Pancreas (tissue), 10 donors: ENCODE data around the gene SKIC3. TPM values are rescaled to one million over a fixed set of nuclear protein-coding genes. Genes with fewer than 3 reads are reported as not detected.

Experiments
- ATAC-seq, 4 donors: fragments of 200-7000 bp; cut with Tn5 transposase; one replicate each; pipeline versions ENCODE4 v1.8.0 to v1.9.1; 2020; ENCODE audit warnings: mild to moderate bottlenecking in 4 of 4, moderate library complexity in 4 of 4
- DNase-seq, 6 donors: peaks; one replicate each; pipeline ENCODE4 v3.0.0-alpha.2; 2020
- FAIRE-seq: peaks from 2 replicates; lab custom pipeline; 2012; peaks lifted over from hg19 to GRCh38; lab: Jason Lieb, UNC
- H3K27ac ChIP-seq, 4 donors: fragments of 200-600 bp; sonication (generic); 1 replicate in 3 of 4; 2 replicates in 1 of 4; pipeline versions ENCODE4 v1.5.0 to v1.8.0; 2020
- H3K27me3 ChIP-seq, 4 donors: fragments of 200-600 bp; one replicate each; pipeline ENCODE4 v1.8.0; 2021
- H3K36me3 ChIP-seq, 3 donors: fragments of 200-600 bp; sonication (generic) in 1 of 3; one replicate each; pipeline versions ENCODE4 v1.5.0 to v1.8.0; 2020 to 2021
- H3K4me1 ChIP-seq, 3 donors: fragments of 200-600 bp; one replicate each; pipeline ENCODE4 v1.8.0; 2021
- H3K4me3 ChIP-seq, 4 donors: fragments of 200-600 bp; sonication (generic) in 2 of 4; one replicate each; pipeline versions ENCODE4 v1.5.0 to v1.8.0; 2020 to 2021
- H3K9me3 ChIP-seq, 4 donors: fragments of 200-600 bp; one replicate each; pipeline ENCODE4 v1.8.0; 2021
- WGBS, 2 donors: extraction: QIAGEN DNeasy Blood & Tissue Kit; methylation state at CpG; one replicate each; pipeline ENCODE4 v1.1.7; 2013; 5-methylcytosine and 5-hydroxymethylcytosine counted together
- intact Hi-C, 3 donors: fragments of 100-400 bp; cut with DNase I; formaldehyde crosslinking; loops; one replicate each; pipeline versions ENCODE4 v1.11.1 to v1.14.2; 2022
- polyA plus RNA-seq, 2 donors: library from polyadenylated mRNA; stranded (reverse); fragments of 200-250 nt; gene quantifications; one replicate each; pipeline ENCODE4 v1.2.3, GENCODE V29; 2013
- total RNA-seq, 6 donors: library from RNA; stranded (reverse); fragmentation: NEBNext Ultra II Directional in 4 of 6; extraction: Animal tissue kit (Norgen Biotek cat#: 25700) in 4 of 6; gene quantifications; one replicate each; pipeline versions ENCODE4 v1.2.1 to v1.2.4, GENCODE V29; 2021 to 2023
- TF ChIP-seq, protein P1 (sequence below), 4 donors: fragments of 200-600 bp; sonication (generic) in 3 of 4; IDR thresholded peaks; one replicate each; pipeline versions ENCODE4 v1.5.0 to v1.8.0; 2021; ENCODE audit warnings: antibody characterized with exemption in 4 of 4
- donor health status: healthy with polysubstance abuse.
- donor health status: DM: no; HTN: no; CAD: no; lungs with moderate emphysema.
- donor health status: DM: no; HTN: no; CAD: no.
- donor health status: control.
- donor health status: control.
- donor health status: Bipolar disorder and iron deficiency.
- donor health status: DM: yes; HTN: yes; CAD: no.
- donor health status: DM: no; HTN: no; CAD: no.
- donor health status: DM: no; HTN: no; CAD: no.
- donor health status: DM: yes; HTN: yes; CAD: no.

Gene SKIC3
- total and polyA plus RNA-seq, 8 donors = 9.7 to 47.4 (median 40.8) TPM

DNA sequence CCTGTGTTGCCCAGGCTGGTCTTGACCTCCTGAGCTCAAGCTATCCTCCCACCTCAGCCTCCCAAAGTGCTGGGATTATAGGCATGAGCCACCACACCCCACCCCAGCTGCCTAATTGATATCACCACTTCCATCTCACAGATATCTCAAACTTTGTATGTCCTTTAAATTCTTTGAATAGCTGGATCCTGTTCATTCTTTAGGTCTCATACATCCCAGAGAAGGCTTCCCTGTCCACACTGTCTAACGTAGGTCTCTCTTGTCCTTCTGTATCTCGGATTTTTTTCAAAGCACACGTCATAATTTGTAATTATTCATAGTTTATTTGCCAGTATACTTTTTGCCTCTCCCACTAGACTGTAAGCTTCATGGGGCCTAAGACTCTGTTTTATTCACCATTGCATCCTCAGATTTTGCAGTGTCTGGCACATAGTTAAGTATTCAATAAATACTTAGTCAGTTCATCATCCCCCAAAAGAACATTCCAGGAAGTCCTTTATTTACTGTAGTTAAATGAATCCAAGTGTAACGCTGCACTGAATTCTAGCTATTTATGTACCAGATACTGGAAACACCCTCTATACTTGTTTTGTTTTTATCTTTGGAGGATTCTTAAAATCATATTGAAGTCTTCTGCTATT, 10.6 kb upstream of the SKIC3 start:
- H3K36me3 ChIP-seq = peaks cover 0 to 6% (median 0%) of the 10 kb centered on the region in 3 donors
- no peak for FAIRE-seq

DNA sequence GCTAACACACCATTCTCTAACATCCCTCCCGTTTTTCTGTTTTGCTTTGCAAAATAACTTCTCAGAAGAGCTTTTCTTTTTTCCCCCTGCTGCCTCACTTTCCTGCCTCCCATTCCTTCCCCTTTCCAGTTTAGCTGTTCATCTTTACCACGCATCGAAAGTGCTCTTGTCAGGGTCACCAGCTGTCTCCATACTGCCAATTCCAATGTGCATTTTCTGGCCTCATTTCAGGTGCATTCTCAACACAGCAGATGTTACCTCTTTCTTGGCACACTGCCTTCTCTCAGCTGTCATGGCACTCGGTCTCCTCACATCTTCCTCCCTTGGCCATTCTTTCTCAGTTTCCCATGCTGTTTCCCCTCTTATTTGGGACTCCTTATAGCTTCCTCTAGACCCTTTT, 9.7 kb upstream of the SKIC3 start:
- TF ChIP-seq, protein P1, sequence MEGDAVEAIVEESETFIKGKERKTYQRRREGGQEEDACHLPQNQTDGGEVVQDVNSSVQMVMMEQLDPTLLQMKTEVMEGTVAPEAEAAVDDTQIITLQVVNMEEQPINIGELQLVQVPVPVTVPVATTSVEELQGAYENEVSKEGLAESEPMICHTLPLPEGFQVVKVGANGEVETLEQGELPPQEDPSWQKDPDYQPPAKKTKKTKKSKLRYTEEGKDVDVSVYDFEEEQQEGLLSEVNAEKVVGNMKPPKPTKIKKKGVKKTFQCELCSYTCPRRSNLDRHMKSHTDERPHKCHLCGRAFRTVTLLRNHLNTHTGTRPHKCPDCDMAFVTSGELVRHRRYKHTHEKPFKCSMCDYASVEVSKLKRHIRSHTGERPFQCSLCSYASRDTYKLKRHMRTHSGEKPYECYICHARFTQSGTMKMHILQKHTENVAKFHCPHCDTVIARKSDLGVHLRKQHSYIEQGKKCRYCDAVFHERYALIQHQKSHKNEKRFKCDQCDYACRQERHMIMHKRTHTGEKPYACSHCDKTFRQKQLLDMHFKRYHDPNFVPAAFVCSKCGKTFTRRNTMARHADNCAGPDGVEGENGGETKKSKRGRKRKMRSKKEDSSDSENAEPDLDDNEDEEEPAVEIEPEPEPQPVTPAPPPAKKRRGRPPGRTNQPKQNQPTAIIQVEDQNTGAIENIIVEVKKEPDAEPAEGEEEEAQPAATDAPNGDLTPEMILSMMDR (IDR thresholded peaks at IDR 0.05) = no peak
- FAIRE-seq = no peak

More for the DNA sequence above, 10.6 kb upstream of the SKIC3 start:
- H3K9me3 ChIP-seq = no peaks in the 10 kb centered on the region
- no peaks in the 10 kb centered on the region for H3K4me1 ChIP-seq
- intact Hi-C loops = loop anchor here in 1 of 3 donors (10.0 kb wide), 1 partner anchor 49 kb away; no protein-coding TSS in a partner anchor
- no peak for ATAC-seq
- 84 to 93% methylated on average over 4 of the region's 4 CpGs for WGBS, 2 donors
- H3K4me3 ChIP-seq = no peak overlapping the region
- TF ChIP-seq, protein P1 (IDR thresholded peaks at IDR 0.05) = no peak
- H3K27me3 ChIP-seq = no peaks in the 10 kb centered on the region
- no peak for DNase-seq
- no peak overlapping the region for H3K27ac ChIP-seq

DNA sequence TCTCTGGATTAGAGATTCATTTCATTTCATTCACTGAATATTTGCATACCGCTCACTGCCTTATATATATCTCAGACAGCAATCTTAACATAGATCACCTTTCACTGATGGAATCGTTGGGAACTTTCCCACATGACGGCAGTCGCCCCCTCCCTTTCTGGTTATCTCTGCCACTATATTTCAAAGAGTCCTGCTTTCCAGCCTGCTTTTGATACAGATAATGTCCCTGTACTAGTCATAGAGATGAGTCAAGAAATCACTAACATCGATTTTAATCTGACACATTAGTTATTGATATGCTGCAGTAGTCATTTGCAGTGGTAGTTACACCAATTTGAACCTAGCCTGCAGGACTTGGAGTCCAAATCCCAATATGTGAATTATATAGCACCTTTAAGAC, 8.6 kb upstream of the SKIC3 start:
- Histone ChIP-seq H3K36me3 (peaks cover 0 to 5% (median 0%) of the 10 kb centered on the region in 3 donors), H3K4me3 (no peak overlapping the region), H3K4me1 (no peaks in the 10 kb centered on the region), H3K27me3 (no peaks in the 10 kb centered on the region), H3K9me3 (no peaks in the 10 kb centered on the region), H3K27ac (no peak overlapping the region)
- ATAC-seq = no peak
- intact Hi-C loops = loop anchor here in 1 of 3 donors (10.0 kb wide), 1 partner anchor 51 kb away; no protein-coding TSS in a partner anchor
- WGBS, 2 donors = 66 to 69% methylated on average over 5 of the region's 5 CpGs
- TF ChIP-seq, protein P1 (IDR thresholded peaks at IDR 0.05) = no peak
- no peak for DNase-seq
- no peak for FAIRE-seq

More for the DNA sequence above, 9.7 kb upstream of the SKIC3 start:
- Histone ChIP-seq H3K9me3 (no peaks in the 10 kb centered on the region), H3K36me3 (peaks cover 0 to 6% (median 0%) of the 10 kb centered on the region in 3 donors), H3K27me3 (no peaks in the 10 kb centered on the region), H3K27ac (no peak overlapping the region), H3K4me1 (no peaks in the 10 kb centered on the region), H3K4me3 (no peak overlapping the region)
- intact Hi-C loops = loop anchor here in 1 of 3 donors (10.0 kb wide), 1 partner anchor 50 kb away; no protein-coding TSS in a partner anchor
- WGBS, 2 donors = 50 to 60% methylated on average over 4 of the region's 4 CpGs
- DNase-seq (no peak), ATAC-seq (no peak)

DNA sequence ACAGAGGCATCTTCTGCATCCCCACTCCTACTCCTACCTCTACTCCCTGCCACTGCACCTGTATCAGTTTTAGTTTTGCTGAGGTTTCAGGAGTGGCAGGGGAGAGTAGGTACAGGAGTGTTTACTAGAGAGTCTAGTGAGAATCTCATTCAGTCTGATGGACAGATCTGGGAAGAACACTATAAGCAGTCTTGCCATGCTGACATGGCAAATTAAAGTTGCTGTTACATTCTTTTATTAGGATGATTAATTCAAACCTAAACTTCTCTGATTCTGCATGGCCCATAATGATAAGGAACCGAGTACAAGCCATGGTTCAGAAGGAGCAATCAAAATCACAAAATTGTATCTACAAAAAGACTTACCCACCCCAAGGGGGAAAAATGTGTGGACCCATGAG, 7.5 kb upstream of the SKIC3 start:
- 73 to 82% methylated on average over 1 of the region's 1 CpG for WGBS, 2 donors
- H3K27ac ChIP-seq = no peak overlapping the region
- no peaks in the 10 kb centered on the region for H3K27me3 ChIP-seq
- ATAC-seq (no peak), FAIRE-seq (no peak), DNase-seq (no peak)
- H3K4me3 ChIP-seq = no peak overlapping the region
- no peaks in the 10 kb centered on the region for H3K36me3 ChIP-seq
- TF ChIP-seq, protein P1 (IDR thresholded peaks at IDR 0.05) = no peak
- no peaks in the 10 kb centered on the region for H3K9me3 ChIP-seq
- intact Hi-C loops = loop anchor here in 1 of 3 donors (10.0 kb wide), 1 partner anchor 53 kb away; no protein-coding TSS in a partner anchor
- H3K4me1 ChIP-seq = no peaks in the 10 kb centered on the region

DNA sequence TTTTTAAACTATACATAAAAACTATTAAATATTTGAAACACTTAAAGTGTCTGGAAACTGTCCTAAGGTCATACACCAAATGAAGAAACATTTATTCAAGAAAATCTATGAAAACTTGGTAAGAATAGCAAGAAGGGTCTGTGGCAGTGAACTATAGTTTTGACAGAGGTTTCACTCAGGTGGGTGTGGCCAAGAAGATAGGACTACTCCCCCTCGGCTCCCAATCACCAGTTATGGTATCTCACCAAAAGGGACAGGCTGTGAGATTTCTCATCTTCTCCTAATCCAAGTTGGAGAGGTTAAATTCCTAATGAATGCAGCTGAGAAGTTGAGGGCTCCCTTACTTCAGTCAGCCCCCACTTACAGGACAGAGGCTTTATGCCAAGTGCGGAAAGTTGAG, 3.1 kb upstream of the SKIC3 start:
- 54 to 80% methylated on average over 2 of the region's 2 CpGs for WGBS, 2 donors
- ATAC-seq = no peak
- TF ChIP-seq, protein P1 (IDR thresholded peaks at IDR 0.05) = no peak

More for the DNA sequence above, 3.1 kb upstream of the SKIC3 start:
- Histone ChIP-seq H3K27me3 (no peaks in the 10 kb centered on the region), H3K27ac (no peak overlapping the region), H3K9me3 (no peaks in the 10 kb centered on the region), H3K4me3 (no peak overlapping the region), H3K36me3 (no peaks in the 10 kb centered on the region), H3K4me1 (peaks cover 0 to 13% (median 6%) of the 10 kb centered on the region in 3 donors)
- FAIRE-seq = no peak
- DNase-seq = no peak
- intact Hi-C loops = no loop called here
